GM12878 (cell line): Measurements from ENCODE around the gene UBASH3B. TPM values are rescaled to one million over a fixed set of nuclear protein-coding genes. Genes with fewer than 3 reads are reported as not detected.

ENCODE experiments used
- ATAC-seq: fragments of 200-7000 bp; cut with Tn5 transposase; 3 replicates; pipeline ENCODE4 v1.9.1; 2020; ENCODE audit warnings: mild to moderate bottlenecking, moderate library complexity
- BruUV-seq: library from RNA; stranded (reverse); fragments of 400-500 nt; replicated peaks from 2 replicates; lab custom pipeline; 2021; lab: Mats Ljungman, UMichigan
- CTCF ChIA-PET: fragments of 300-600 bp; sonication (Branson Sonifier 250); formaldehyde crosslinking; extraction: SDS; loops from one replicate; lab custom pipeline; 2021; ENCODE audit warnings: inconsistent platforms; lab: Yijun Ruan, JAX
- POLR2A ChIA-PET: fragments of 350-600 bp; formaldehyde crosslinking; extraction: SDS; loops from one replicate; lab custom pipeline; 2021; ENCODE audit warnings: inconsistent platforms; lab: Charles Lee
- RAD21 ChIA-PET: fragments of 300-600 bp; sonication (Branson Sonifier 250); formaldehyde crosslinking; loops from one replicate; lab custom pipeline; 2023; ENCODE audit warnings: antibody characterized with exemption; ENCODE audit not compliant: unreplicated experiment; lab: Charles Lee
- SMC1A ChIA-PET: fragments of 300-600 bp; sonication (Branson Sonifier 250); formaldehyde crosslinking; loops from one replicate; lab custom pipeline; 2023; ENCODE audit not compliant: unreplicated experiment, uncharacterized antibody; lab: Charles Lee
- DNase-seq: peaks from one replicate; pipeline ENCODE4 v3.0.0-alpha.2; 2011; ENCODE audit warnings: low read depth, low spot score
- FAIRE-seq: peaks from 3 replicates; lab custom pipeline; 2011; peaks lifted over from hg19 to GRCh38; lab: Jason Lieb, UNC
- H2AFZ ChIP-seq: 2 replicates; pipeline ENCODE4 v1.6.0; 2011; ENCODE audit warnings: low read depth, low read length, control low read depth; ENCODE audit not compliant: control insufficient read depth
- H3K27ac ChIP-seq: 2 replicates; pipeline ENCODE4 v1.5.1; 2011; ENCODE audit warnings: control low read depth; ENCODE audit not compliant: control insufficient read depth, insufficient read depth
- H3K27me3 ChIP-seq, 2 experiments: replicated peaks in 1 of 2; 2 replicates each; pipeline versions ENCODE4 v1.6.0 to v1.6.1; 2011; ENCODE audit warnings: low read length in 1 of 2; ENCODE audit not compliant: control insufficient read depth in 2 of 2, insufficient read depth in 2 of 2
- H3K36me3 ChIP-seq, 2 experiments: 2 replicates each; pipeline ENCODE4 v1.5.1; 2011; ENCODE audit warnings: low read length in 1 of 2; ENCODE audit not compliant: control insufficient read depth in 2 of 2, insufficient read depth in 2 of 2
- H3K4me1 ChIP-seq: 2 replicates; pipeline ENCODE4 v1.6.1; 2011; ENCODE audit warnings: mild to moderate bottlenecking, low read length, moderate library complexity, mixed read lengths; ENCODE audit not compliant: control insufficient read depth, insufficient read depth
- H3K4me2 ChIP-seq: 2 replicates; pipeline ENCODE4 v1.6.0; 2011; ENCODE audit warnings: control low read depth; ENCODE audit not compliant: control insufficient read depth, insufficient read depth
- H3K4me3 ChIP-seq: fragments of 200-600 bp; sonication (generic); 2 replicates; pipeline ENCODE4 v1.5.1; 2016
- H3K79me2 ChIP-seq: 2 replicates; pipeline ENCODE4 v1.6.0; 2011; ENCODE audit warnings: low read length; ENCODE audit not compliant: control insufficient read depth, insufficient read depth
- H3K9ac ChIP-seq: 2 replicates; pipeline ENCODE4 v1.8.0; 2011; ENCODE audit warnings: low read length, control low read depth, mixed read lengths; ENCODE audit not compliant: control insufficient read depth, insufficient read depth
- H3K9me3 ChIP-seq: replicated peaks from 3 replicates; pipeline ENCODE4 v1.5.1; 2011; ENCODE audit warnings: mild to moderate bottlenecking, low read length; ENCODE audit not compliant: control insufficient read depth, insufficient read depth
- H4K20me1 ChIP-seq: 2 replicates; pipeline ENCODE4 v1.6.0; 2011; ENCODE audit not compliant: control insufficient read depth, insufficient read depth
- CBX5 ChIP-seq: sonication (generic); IDR thresholded peaks from 2 replicates; pipeline ENCODE4 v1.6.1; 2016; ENCODE audit warnings: low read depth, moderate library complexity, mild to moderate bottlenecking, inconsistent platforms
- FOXK2 ChIP-seq: fragments of 450-650 bp; IDR thresholded peaks from 2 replicates; pipeline ENCODE4 v1.6.1; 2017; ENCODE audit warnings: mild to moderate bottlenecking, moderate library complexity
- NFIC ChIP-seq: IDR thresholded peaks from 2 replicates; pipeline ENCODE4 v1.6.1; 2012; ENCODE audit warnings: low read depth, mild to moderate bottlenecking, inconsistent platforms, low read length, moderate library complexity
- PAX8 ChIP-seq: fragments of 450-650 bp; IDR thresholded peaks from 2 replicates; pipeline ENCODE4 v1.6.1; 2017; ENCODE audit warnings: mild to moderate bottlenecking, moderate library complexity
- PRDM15 ChIP-seq: fragments of 450-650 bp; formaldehyde crosslinking; IDR thresholded peaks from 2 replicates; pipeline ENCODE4 v1.4.0; 2020; ENCODE audit warnings: mild to moderate bottlenecking, moderate library complexity
- SMC3 ChIP-seq: IDR thresholded peaks from 2 replicates; pipeline ENCODE4 v1.6.1; 2011; ENCODE audit warnings: low read length, improper control_type of control experiment, borderline replicate concordance
- WGBS: methylation state at CpG from one replicate; pipeline ENCODE4 v1.1.6; 2016; ENCODE audit warnings: low lambda C conversion rate; ENCODE audit not compliant: insufficient replicate concordance, insufficient coverage; ENCODE audit errors: missing lambda C conversion rate; 5-methylcytosine and 5-hydroxymethylcytosine counted together
- in situ Hi-C: fragments of 300-500 bp; cut with MboI; formaldehyde crosslinking; loops from 9 replicates; pipeline ENCODE4 v1.14.3; 2018; ENCODE audit warnings: mixed read lengths
- intact Hi-C: fragments of 100-400 bp; cut with micrococcal nuclease; formaldehyde crosslinking; loops from one replicate; pipeline ENCODE4 v1.14.2; 2022; ENCODE audit not compliant: unreplicated experiment
- polyA plus RNA-seq, 11 experiments: library from polyadenylated mRNA; depleted of rRNA in 4 of 11; unstranded in 6 of 11; stranded (reverse) in 5 of 11; fragments of >200 nt; fragmentation: Nextera tagmentation in 4 of 11; fragmentation: Illumina TruSeq in 1 of 11; extraction: Ambion mirVana in 4 of 11; extraction: Trizol in 1 of 11; gene quantifications; 1 replicate in 1 of 11; 2 replicates in 10 of 11; pipeline versions ENCODE4 v1.2.1 to v1.2.3, GENCODE V29; 2011 to 2016; ENCODE audit warnings: inconsistent platforms in 2 of 11, missing spikeins in 2 of 11, low read depth in 1 of 11
- total RNA-seq, 4 experiments: library from RNA; depleted of rRNA in 3 of 4; stranded (reverse); fragments of >200 nt in 3 of 4; fragmentation: Illumina TruSeq in 1 of 4; extraction: Trizol in 1 of 4; gene quantifications; 2 replicates each; pipeline versions ENCODE4 v1.2.1 to v1.2.3, GENCODE V29; 2013 to 2021

Gene UBASH3B
- total and polyA plus RNA-seq, 10 of the 15 experiments (the other 5 are each of a cell fraction or from before 2014, with no cell fraction given): 0.18 to 3.3 (median 0.57) TPM

- no peak for TF ChIP-seq PRDM15
Measured at GRCh38 chr11:122681735-122682134, 26.2 kb downstream of the UBASH3B start (continued).

- Histone ChIP-seq H3K4me1 (no peaks in the 10 kb centered on the region), H3K4me3 (no peak overlapping the region), H3K36me3 (no peaks in the 10 kb centered on the region), H3K9ac (no peak overlapping the region), H3K27me3 (peaks cover 3% of the 10 kb centered on the region in 2 experiments; a peak in 3 of 4 replicates), H2AFZ (no peak overlapping the region), H3K27ac (no peak overlapping the region), H3K9me3 (no peaks in the 10 kb centered on the region), H3K4me2 (no peak overlapping the region), H4K20me1 (no peaks in the 10 kb centered on the region), H3K79me2 (no peaks in the 10 kb centered on the region)
- no peak for DNase-seq
- 13% methylated on average over 4 of the region's 4 CpGs for WGBS
- SMC1A ChIA-PET: no interaction called here
- intact Hi-C loops: no loop called here
- no TSS peak for BruUV-seq
- no peak for FAIRE-seq
- in situ Hi-C loops: no loop called here
- CTCF ChIA-PET: no interaction called here
- POLR2A ChIA-PET: no interaction called here
- TF ChIP-seq PAX8 (no peak), CBX5 (no peak), NFIC (no peak), SMC3 (no peak), FOXK2 (no peak)
- no peak for ATAC-seq
- RAD21 ChIA-PET: interaction anchor here (0.6 kb wide), 1 partner anchor 21 kb away, joined by 3 read pairs; no protein-coding TSS in a partner anchor
Measured at GRCh38 chr11:122682464-122682863, 26.9 kb downstream of the UBASH3B start.
